IMR-90 (cell line): ENCODE results near the gene MED6. TPM values are rescaled to one million over a fixed set of nuclear protein-coding genes. Genes with fewer than 3 reads are reported as not detected.

Source experiments
- ATAC-seq: fragments of 200-7000 bp; cut with Tn5 transposase; 2 replicates; pipeline ENCODE4 v1.9.1; 2020; ENCODE audit warnings: low read depth, mild to moderate bottlenecking, moderate library complexity
- BruUV-seq: library from RNA; stranded (reverse); fragments of 400-500 nt; replicated peaks from 2 replicates; lab custom pipeline; 2021; lab: Mats Ljungman, UMichigan
- CTCF ChIA-PET: fragments of 300-600 bp; formaldehyde crosslinking; extraction: SDS; loops from one replicate; lab custom pipeline; 2021; ENCODE audit warnings: antibody characterized with exemption; lab: Yijun Ruan, JAX
- POLR2A ChIA-PET: fragments of 300-600 bp; sonication (Branson Sonifier 250); formaldehyde crosslinking; loops from one replicate; lab custom pipeline; 2022; ENCODE audit warnings: antibody characterized with exemption; ENCODE audit not compliant: unreplicated experiment; lab: Charles Lee
- DNase-seq: peaks from one replicate; pipeline ENCODE4 v3.0.0; 2013
- H2AFZ ChIP-seq: replicated peaks from 2 replicates; pipeline ENCODE3; 2013; ENCODE audit warnings: low read length, mild to moderate bottlenecking; ENCODE audit not compliant: poor library complexity
- H2AK5ac ChIP-seq: 2 replicates; pipeline ENCODE4 v1.6.1; 2013; ENCODE audit warnings: low read depth, low read length, inconsistent platforms
- H2AK9ac ChIP-seq: replicated peaks from 2 replicates; pipeline ENCODE3; 2013; ENCODE audit warnings: mild to moderate bottlenecking, low read depth, low read length, moderate library complexity; ENCODE audit not compliant: poor library complexity
- H2BK120ac ChIP-seq: 2 replicates; pipeline ENCODE4 v1.6.1; 2013; ENCODE audit warnings: low read depth, low read length, inconsistent platforms
- H2BK15ac ChIP-seq: 3 replicates; pipeline ENCODE4 v1.6.1; 2013; ENCODE audit warnings: low read depth, low read length, inconsistent platforms
- H2BK20ac ChIP-seq: 2 replicates; pipeline ENCODE4 v1.6.1; 2013; ENCODE audit warnings: low read depth, mild to moderate bottlenecking, inconsistent platforms, low read length, moderate library complexity
- H2BK5ac ChIP-seq: 2 replicates; pipeline ENCODE4 v1.6.1; 2013; ENCODE audit warnings: mild to moderate bottlenecking, low read depth, low read length, inconsistent platforms; ENCODE audit not compliant: poor library complexity, severe bottlenecking
- H3K14ac ChIP-seq: replicated peaks from 2 replicates; pipeline ENCODE4 v1.6.1; 2013; ENCODE audit warnings: low read depth, low read length, inconsistent platforms
- H3K18ac ChIP-seq: 2 replicates; pipeline ENCODE4 v1.6.1; 2013; ENCODE audit warnings: low read depth, low read length, control low read depth
- H3K23ac ChIP-seq: 2 replicates; pipeline ENCODE4 v1.6.1; 2013; ENCODE audit warnings: low read depth, low read length, inconsistent platforms
- H3K27ac ChIP-seq: 2 replicates; pipeline ENCODE4 v1.5.1; 2013; ENCODE audit warnings: mild to moderate bottlenecking, control low read depth, low read length; ENCODE audit not compliant: insufficient read depth
- H3K27me3 ChIP-seq: 2 replicates; pipeline ENCODE4 v1.6.1; 2013; ENCODE audit warnings: low read length; ENCODE audit not compliant: control insufficient read depth, insufficient read depth
- H3K36me3 ChIP-seq: 2 replicates; pipeline ENCODE4 v1.6.1; 2013; ENCODE audit warnings: low read length, mixed read lengths; ENCODE audit not compliant: control insufficient read depth, insufficient read depth
- H3K4ac ChIP-seq: 2 replicates; pipeline ENCODE4 v1.6.1; 2013; ENCODE audit warnings: low read depth, low read length, inconsistent platforms
- H3K4me1 ChIP-seq: 2 replicates; pipeline ENCODE4 v1.6.1; 2013; ENCODE audit warnings: low read length, mixed read lengths; ENCODE audit not compliant: control insufficient read depth, insufficient read depth
- H3K4me2 ChIP-seq: 2 replicates; pipeline ENCODE4 v1.6.1; 2013; ENCODE audit warnings: low read depth, mild to moderate bottlenecking, control low read depth, low read length, moderate library complexity
- H3K4me3 ChIP-seq: 2 replicates; pipeline ENCODE4 v1.5.1; 2013; ENCODE audit warnings: low read depth, mild to moderate bottlenecking, control low read depth, low read length, moderate library complexity; ENCODE audit not compliant: insufficient read depth
- H3K56ac ChIP-seq: 2 replicates; pipeline ENCODE4 v1.6.1; 2013; ENCODE audit warnings: low read length, inconsistent platforms; ENCODE audit not compliant: insufficient read depth; ENCODE audit errors: extremely low read depth
- H3K79me1 ChIP-seq, 2 experiments: 2 replicates each; pipeline ENCODE4 v1.6.1; 2013; ENCODE audit warnings: low read length in 2 of 2, inconsistent platforms in 1 of 2, low read depth in 1 of 2
- H3K9ac ChIP-seq: 2 replicates; pipeline ENCODE4 v1.6.1; 2013; ENCODE audit warnings: low read depth, low read length, control low read depth
- H3K9me1 ChIP-seq: 2 replicates; pipeline ENCODE4 v1.6.1; 2013; ENCODE audit warnings: low read length, inconsistent platforms; ENCODE audit not compliant: insufficient read depth
- H3K9me3 ChIP-seq: 2 replicates; pipeline ENCODE4 v1.6.1; 2013; ENCODE audit warnings: low read length; ENCODE audit not compliant: control insufficient read depth, insufficient read depth
- H4K20me1 ChIP-seq: 2 replicates; pipeline ENCODE4 v1.6.1; 2013; ENCODE audit warnings: low read length, inconsistent platforms; ENCODE audit not compliant: insufficient read depth
- H4K5ac ChIP-seq: 2 replicates; pipeline ENCODE4 v1.6.1; 2013; ENCODE audit warnings: mild to moderate bottlenecking, low read depth, low read length, control low read depth
- H4K8ac ChIP-seq, 2 experiments: 2 replicates each; pipeline ENCODE4 v1.6.1; 2013; ENCODE audit warnings: low read depth in 2 of 2, low read length in 2 of 2, control low read depth in 1 of 2, inconsistent platforms in 1 of 2
- H4K91ac ChIP-seq: 2 replicates; pipeline ENCODE4 v1.6.1; 2013; ENCODE audit warnings: low read depth, low read length, inconsistent platforms; ENCODE audit not compliant: insufficient read depth
- CHD1 ChIP-seq: IDR thresholded peaks from 2 replicates; pipeline ENCODE4 v1.6.1; 2012; ENCODE audit warnings: low read depth, low read length, improper control_type of control experiment
- MAFK ChIP-seq: IDR thresholded peaks from 2 replicates; pipeline ENCODE4 v1.6.1; 2012; ENCODE audit warnings: low read depth, low read length, improper control_type of control experiment
- POLR2A ChIP-seq: IDR thresholded peaks from 2 replicates; pipeline ENCODE4 v1.6.1; 2012; ENCODE audit warnings: mild to moderate bottlenecking, low read depth, low read length
- RCOR1 ChIP-seq: IDR thresholded peaks from 2 replicates; pipeline ENCODE4 v1.6.1; 2012; ENCODE audit warnings: mild to moderate bottlenecking, low read length, improper control_type of control experiment; ENCODE audit not compliant: insufficient replicate concordance
- RFX5 ChIP-seq: IDR thresholded peaks from 2 replicates; pipeline ENCODE4 v1.8.0; 2012; ENCODE audit warnings: low read depth, mild to moderate bottlenecking, low read length, moderate library complexity
- WGBS, 2 experiments: methylation state at CpG; one replicate each; pipeline versions ENCODE4 v1.1.5 to v1.1.7; 2013; ENCODE audit warnings: missing lambda C conversion rate in 2 of 2; ENCODE audit not compliant: insufficient read length in 1 of 2; ENCODE audit errors: extremely low coverage in 2 of 2; 5-methylcytosine and 5-hydroxymethylcytosine counted together
- dilution Hi-C: fragments of 300-500 bp; cut with HindIII; formaldehyde crosslinking; loops from one replicate; pipeline ENCODE4 v1.14.3; 2018; ENCODE audit warnings: low sequenced_read_pairs; ENCODE audit not compliant: unreplicated experiment
- in situ Hi-C: fragments of 300-500 bp; cut with MboI; formaldehyde crosslinking; loops from 3 replicates; pipeline ENCODE4 v1.14.3; 2019; ENCODE audit warnings: low sequenced_read_pairs, inconsistent platforms, mixed read lengths
- intact Hi-C: fragments of 100-400 bp; cut with micrococcal nuclease; formaldehyde crosslinking; loops from 2 replicates; pipeline ENCODE4 v1.10.0; 2022
- polyA plus RNA-seq, 3 experiments: library from polyadenylated mRNA; depleted of rRNA; stranded (reverse); fragments of >200 nt; gene quantifications; 2 replicates each; pipeline ENCODE4 v1.2.3, GENCODE V29; 2012; ENCODE audit warnings: low replicate concordance in 1 of 3
- total RNA-seq: library from RNA; depleted of rRNA; stranded (reverse); fragments of >200 nt; gene quantifications from 2 replicates; pipeline ENCODE4 v1.2.3, GENCODE V29; 2012
- TF ChIP-seq, protein P1 (sequence below): fragments of 150-350 bp; IDR thresholded peaks from 2 replicates; pipeline ENCODE4 v1.6.1; 2017; ENCODE audit warnings: mild to moderate bottlenecking, antibody characterized with exemption, low read length, low read depth

MED6 gene
- total and polyA plus RNA-seq, 2 of the 4 experiments (the other 2 are of a cell fraction) = 24.3 to 31.5 TPM

DNA sequence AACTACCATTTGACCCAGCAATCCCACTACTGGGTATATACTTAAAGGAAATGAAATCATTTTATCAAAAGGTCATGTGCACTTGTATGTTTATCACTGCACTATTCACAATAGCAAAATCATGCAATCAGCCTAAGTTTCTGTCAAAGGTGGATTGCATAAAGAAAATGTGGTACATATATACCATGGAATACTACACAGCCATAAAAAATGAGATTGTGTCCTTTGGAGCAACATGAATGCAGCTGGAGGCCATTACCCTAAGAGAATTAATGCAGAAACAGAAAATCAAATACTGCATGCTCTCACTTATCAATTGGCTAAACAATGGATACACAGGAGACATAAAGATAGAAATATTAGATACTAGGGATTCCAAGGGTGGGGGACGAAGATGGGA, 27.4 kb downstream of the MED6 start:
- H3K4me2 ChIP-seq = no peak overlapping the region
- H4K91ac ChIP-seq = no peak overlapping the region
- TF ChIP-seq RFX5 (no peak), MAFK (no peak), POLR2A (no peak), RCOR1 (no peak), CHD1 (no peak)
- TF ChIP-seq, protein P1, sequence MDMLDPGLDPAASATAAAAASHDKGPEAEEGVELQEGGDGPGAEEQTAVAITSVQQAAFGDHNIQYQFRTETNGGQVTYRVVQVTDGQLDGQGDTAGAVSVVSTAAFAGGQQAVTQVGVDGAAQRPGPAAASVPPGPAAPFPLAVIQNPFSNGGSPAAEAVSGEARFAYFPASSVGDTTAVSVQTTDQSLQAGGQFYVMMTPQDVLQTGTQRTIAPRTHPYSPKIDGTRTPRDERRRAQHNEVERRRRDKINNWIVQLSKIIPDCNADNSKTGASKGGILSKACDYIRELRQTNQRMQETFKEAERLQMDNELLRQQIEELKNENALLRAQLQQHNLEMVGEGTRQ = no peak
- dilution Hi-C loops (no loop called here), in situ Hi-C loops (no loop called here), intact Hi-C loops (no loop called here)
- CTCF ChIA-PET = no interaction called here
- H2BK5ac ChIP-seq = no peak overlapping the region
- peaks cover 0 to 1% of the 10 kb centered on the region in 2 experiments; a peak in 2 of 4 replicates for H3K79me1 ChIP-seq
- no peak overlapping the region for H2AK9ac ChIP-seq
- H3K56ac ChIP-seq = no peak overlapping the region
- H3K36me3 ChIP-seq = no peaks in the 10 kb centered on the region
- H3K9me1 ChIP-seq = no peaks in the 10 kb centered on the region
- no peak overlapping the region for H3K27ac ChIP-seq
- H3K4me1 ChIP-seq = no peaks in the 10 kb centered on the region
- no peak overlapping the region for H3K4me3 ChIP-seq
- no peak overlapping the region for H3K14ac ChIP-seq
- no peak overlapping the region for H2BK20ac ChIP-seq
- H4K5ac ChIP-seq = no peak overlapping the region
- no peak overlapping the region for H3K18ac ChIP-seq
- ATAC-seq = no peak
- H3K9ac ChIP-seq = no peak overlapping the region
- H3K9me3 ChIP-seq = no peaks in the 10 kb centered on the region
- H4K20me1 ChIP-seq = peaks cover under 1% of the 10 kb centered on the region; the same call in 1 of the 2 replicates
- H2BK15ac ChIP-seq = no peak overlapping the region
- H2AK5ac ChIP-seq = no peak overlapping the region
- WGBS, 2 experiments = no CpG with 5 or more reads among the region's 1 CpG
- no peaks in the 10 kb centered on the region for H3K27me3 ChIP-seq
- H4K8ac ChIP-seq = no peak overlapping the region
- H3K4ac ChIP-seq = no peak overlapping the region
- no peak overlapping the region for H3K23ac ChIP-seq
- no peak overlapping the region for H2BK120ac ChIP-seq
- DNase-seq = no peak
- POLR2A ChIA-PET = no interaction called here
- H2AFZ ChIP-seq = no peak overlapping the region
- no TSS peak for BruUV-seq
